Right lobe of liver (tissue), 6 donors: ENCODE results near the gene TNIK. TPM values are rescaled to one million over a fixed set of nuclear protein-coding genes. Genes with fewer than 3 reads are reported as not detected.

Experiments
- ATAC-seq, 4 donors: fragments of 200-7000 bp; cut with Tn5 transposase; one replicate each; pipeline ENCODE4 v1.9.1; 2020; ENCODE audit warnings: mild to moderate bottlenecking in 4 of 4, moderate library complexity in 4 of 4
- DNase-seq, 3 donors: peaks; one replicate each; pipeline ENCODE4 v3.0.0-alpha.2; 2020
- H3K27ac ChIP-seq, 3 donors: fragments of 200-600 bp; one replicate each; pipeline ENCODE4 v1.8.0; 2022
- H3K27me3 ChIP-seq, 2 donors: fragments of 200-600 bp; one replicate each; pipeline ENCODE4 v1.8.0; 2022
- H3K36me3 ChIP-seq, 4 donors: fragments of 200-600 bp; sonication (generic) in 1 of 4; one replicate each; pipeline versions ENCODE4 v1.5.1 to v1.8.0; 2017 to 2022; ENCODE audit warnings: control low read depth in 1 of 4
- H3K4me1 ChIP-seq, 4 donors: fragments of 200-600 bp; sonication (generic) in 1 of 4; one replicate each; pipeline versions ENCODE4 v1.5.1 to v1.8.0; 2017 to 2022; ENCODE audit warnings: control low read depth in 1 of 4
- H3K4me3 ChIP-seq, 3 donors: fragments of 200-600 bp; one replicate each; pipeline ENCODE4 v1.8.0; 2022
- H3K9me3 ChIP-seq, 4 donors: fragments of 200-600 bp; sonication (generic) in 1 of 4; one replicate each; pipeline versions ENCODE4 v1.5.1 to v1.8.0; 2017 to 2022; ENCODE audit warnings: control low read depth in 1 of 4
- POLR2A ChIP-seq: fragments of 450-650 bp; IDR thresholded peaks from one replicate; pipeline ENCODE4 v1.6.1; 2017; ENCODE audit warnings: antibody characterized with exemption, mild to moderate bottlenecking
- WGBS: methylation state at CpG from one replicate; pipeline ENCODE4 v1.1.6; 2018; ENCODE audit warnings: low coverage, low lambda C conversion rate; ENCODE audit not compliant: insufficient coverage; ENCODE audit errors: missing lambda C conversion rate; 5-methylcytosine and 5-hydroxymethylcytosine counted together
- intact Hi-C, 2 donors: fragments of 100-400 bp; cut with DNase I; formaldehyde crosslinking; loops; one replicate each; pipeline versions ENCODE4 v1.11.2 to v1.14.1; 2022
- total RNA-seq, 6 experiments: library from RNA; depleted of rRNA in 2 of 6; stranded (reverse); fragments of >200 nt in 2 of 6; fragmentation: NEBNext Ultra II Directional in 3 of 6; extraction: Animal tissue kit (Norgen Biotek cat#: 25700) in 3 of 6; gene quantifications; one replicate each; pipeline versions ENCODE4 v1.1.0 to v1.2.4, GENCODE V29; 2016 to 2023
- TF ChIP-seq, protein P1 (sequence below), 4 donors: fragments of 200-600 bp in 3 of 4; fragments of 450-650 bp in 1 of 4; IDR thresholded peaks; one replicate each; pipeline versions ENCODE4 v1.5.1 to v1.8.0; 2016 to 2022; ENCODE audit warnings: antibody characterized with exemption in 4 of 4, mild to moderate bottlenecking in 2 of 4
- donor health status: DM: no; HTN: yes; CAD: no.
- donor health status: DM: no; HTN: no; CAD: no.
- donor health status: DM: no; HTN: no; CAD: no.
- donor health status: DM: no; HTN: yes; CAD: no.
- donor health status: DM: no; HTN: yes; CAD: no.

Gene TNIK
- total RNA-seq, 6 experiments from 2014 or later: 5.2 to 8.0 (median 6.8) TPM

DNA sequence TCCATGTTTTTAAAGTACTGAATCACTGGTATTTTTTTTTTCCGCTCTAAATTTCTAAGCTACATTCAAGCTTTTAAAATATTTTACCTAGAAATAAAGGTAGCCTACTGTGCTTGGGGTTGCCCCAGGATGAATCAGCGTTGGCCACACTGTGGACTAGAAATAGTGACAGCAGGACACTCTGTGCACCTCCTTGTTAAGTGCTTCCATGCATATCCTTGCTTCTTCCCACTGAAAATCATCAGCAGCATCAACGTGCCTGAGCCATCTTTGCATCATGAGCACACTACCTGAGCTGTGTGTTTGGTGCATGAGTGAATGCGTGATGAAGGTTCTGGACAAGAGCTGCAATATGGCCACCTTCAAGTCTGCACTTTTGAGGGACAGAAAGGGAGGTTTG is 291.7 kb downstream of the TNIK start:
- DNase-seq (no peak), ATAC-seq (no peak)
- Histone ChIP-seq H3K27ac (no peak overlapping the region), H3K4me1 (peaks cover 0 to 21% (median 7%) of the 10 kb centered on the region in 4 donors), H3K27me3 (no peaks in the 10 kb centered on the region), H3K9me3 (no peaks in the 10 kb centered on the region), H3K36me3 (no peaks in the 10 kb centered on the region), H3K4me3 (no peak overlapping the region)
- TF ChIP-seq POLR2A: no peak
- TF ChIP-seq, protein P1, sequence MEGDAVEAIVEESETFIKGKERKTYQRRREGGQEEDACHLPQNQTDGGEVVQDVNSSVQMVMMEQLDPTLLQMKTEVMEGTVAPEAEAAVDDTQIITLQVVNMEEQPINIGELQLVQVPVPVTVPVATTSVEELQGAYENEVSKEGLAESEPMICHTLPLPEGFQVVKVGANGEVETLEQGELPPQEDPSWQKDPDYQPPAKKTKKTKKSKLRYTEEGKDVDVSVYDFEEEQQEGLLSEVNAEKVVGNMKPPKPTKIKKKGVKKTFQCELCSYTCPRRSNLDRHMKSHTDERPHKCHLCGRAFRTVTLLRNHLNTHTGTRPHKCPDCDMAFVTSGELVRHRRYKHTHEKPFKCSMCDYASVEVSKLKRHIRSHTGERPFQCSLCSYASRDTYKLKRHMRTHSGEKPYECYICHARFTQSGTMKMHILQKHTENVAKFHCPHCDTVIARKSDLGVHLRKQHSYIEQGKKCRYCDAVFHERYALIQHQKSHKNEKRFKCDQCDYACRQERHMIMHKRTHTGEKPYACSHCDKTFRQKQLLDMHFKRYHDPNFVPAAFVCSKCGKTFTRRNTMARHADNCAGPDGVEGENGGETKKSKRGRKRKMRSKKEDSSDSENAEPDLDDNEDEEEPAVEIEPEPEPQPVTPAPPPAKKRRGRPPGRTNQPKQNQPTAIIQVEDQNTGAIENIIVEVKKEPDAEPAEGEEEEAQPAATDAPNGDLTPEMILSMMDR (IDR thresholded peaks at IDR 0.05): no peak
- 97% methylated on average over 4 of the region's 4 CpGs for WGBS
- intact Hi-C loops: loop anchor here in 1 of 2 donors (10.0 kb wide), 1 partner anchor 114 kb away; no protein-coding TSS in a partner anchor

DNA sequence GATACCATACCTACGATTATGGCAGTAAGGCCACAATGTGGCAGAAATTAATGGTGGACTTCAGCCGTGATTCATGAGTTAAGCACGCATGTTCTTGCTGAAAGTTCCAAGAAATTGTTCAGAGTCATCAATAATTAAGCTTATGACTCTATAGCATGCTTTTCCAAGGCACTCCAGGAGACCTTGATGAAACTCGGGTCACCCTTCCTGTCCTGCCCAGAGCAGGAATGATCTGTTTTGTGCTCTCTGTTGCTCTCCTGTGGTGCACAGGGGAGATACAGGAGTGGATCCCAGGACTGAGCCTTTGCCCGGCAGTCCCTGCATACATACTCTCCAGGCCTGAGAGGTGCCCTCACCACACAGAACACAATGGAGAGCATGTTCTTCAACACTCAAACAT is 292.1 kb downstream of the TNIK start:
- intact Hi-C loops: loop anchor here in 1 of 2 donors (10.0 kb wide), 1 partner anchor 113 kb away; no protein-coding TSS in a partner anchor
- 48% methylated on average over 5 of the region's 5 CpGs for WGBS
- peak; percentile 94 to 99 (median 97) for ATAC-seq
- DNase-seq: peak; percentile 29 to 66 (median 58)
- Histone ChIP-seq H3K36me3 (no peaks in the 10 kb centered on the region), H3K27ac (no peak overlapping the region), H3K4me3 (no peak overlapping the region), H3K4me1 (peaks cover 0 to 21% (median 7%) of the 10 kb centered on the region in 4 donors), H3K9me3 (peaks cover 0 to 3% (median 0%) of the 10 kb centered on the region in 4 donors), H3K27me3 (no peaks in the 10 kb centered on the region)
- TF ChIP-seq, protein P1 (IDR thresholded peaks at IDR 0.05): peak; percentile 41 to 67 (median 58)
- no peak for TF ChIP-seq POLR2A

DNA sequence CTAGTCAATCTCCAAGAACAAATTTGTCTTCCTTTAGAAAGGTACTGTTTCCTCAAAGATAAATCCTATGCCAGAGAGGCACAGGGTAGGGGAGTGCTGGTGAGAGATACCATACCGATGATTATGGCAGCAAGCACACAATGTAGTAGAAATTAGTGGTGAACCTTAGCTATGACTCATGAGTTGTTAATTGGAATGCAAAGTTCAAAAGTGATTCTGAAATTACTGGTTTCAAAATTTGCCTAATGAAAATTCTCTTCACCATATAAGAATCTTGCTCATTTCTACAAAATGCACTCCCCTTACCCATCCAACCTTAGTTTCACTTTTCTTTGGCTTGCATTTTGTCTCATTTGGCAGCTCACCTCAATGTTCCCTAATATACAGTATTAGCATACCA is 294.2 kb downstream of the TNIK start:
- 80% methylated on average over 1 of the region's 1 CpG for WGBS
- Histone ChIP-seq H3K4me3 (no peak overlapping the region), H3K27ac (no peak overlapping the region), H3K9me3 (peaks cover 0 to 3% (median 0%) of the 10 kb centered on the region in 4 donors), H3K36me3 (no peaks in the 10 kb centered on the region), H3K4me1 (peaks cover 0 to 15% (median 7%) of the 10 kb centered on the region in 4 donors), H3K27me3 (no peaks in the 10 kb centered on the region)
- TF ChIP-seq POLR2A: no peak
- TF ChIP-seq, protein P1 (IDR thresholded peaks at IDR 0.05): no peak
- intact Hi-C loops: loop anchor here in 1 of 2 donors (10.0 kb wide), 1 partner anchor 111 kb away; no protein-coding TSS in a partner anchor
- DNase-seq (no peak), ATAC-seq (no peak)

DNA sequence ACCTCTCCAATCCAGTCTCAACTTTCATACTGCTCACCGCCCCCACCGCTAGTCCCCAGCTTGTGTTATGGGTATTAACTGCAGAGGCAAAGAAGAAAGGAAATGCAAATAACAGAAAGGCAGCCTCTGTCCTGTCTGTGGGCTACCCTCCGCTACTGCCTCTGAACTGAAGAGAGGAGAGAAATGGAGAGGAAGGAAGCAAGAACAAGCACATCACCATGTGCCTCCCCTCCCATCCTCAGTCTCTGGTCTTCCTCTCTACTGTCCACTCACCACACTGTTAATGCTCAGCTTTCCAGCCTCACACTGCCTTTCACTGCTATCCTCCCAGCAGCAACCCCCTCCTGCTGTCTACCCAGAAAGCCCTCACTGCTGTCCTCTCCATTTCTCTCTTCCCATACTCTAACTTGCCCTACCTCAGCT is 294.7 kb downstream of the TNIK start:
- WGBS: 100% methylated on average over 3 of the region's 3 CpGs
- Histone ChIP-seq H3K4me3 (no peak overlapping the region), H3K27me3 (no peaks in the 10 kb centered on the region), H3K4me1 (peaks cover 0 to 10% (median 5%) of the 10 kb centered on the region in 4 donors), H3K36me3 (no peaks in the 10 kb centered on the region), H3K9me3 (peaks cover 0 to 3% (median 0%) of the 10 kb centered on the region in 4 donors), H3K27ac (no peak overlapping the region)
- ATAC-seq (no peak), DNase-seq (no peak)
- TF ChIP-seq, protein P1 (IDR thresholded peaks at IDR 0.05): no peak
- TF ChIP-seq POLR2A: no peak
- intact Hi-C loops: loop anchor here in 1 of 2 donors (10.0 kb wide), 1 partner anchor 111 kb away; no protein-coding TSS in a partner anchor
